ENCODE results near the gene GSTM2.

The GSTM2 gene

GRCh38 chr1:109667452-109668122 is at the start of gene GSTM2:
Gene GSTM2, plus strand, starts transcription at chr1:109668057. Its CDS starts 59 bp downstream, at chr1:109668116.
- peak; percentile 38 for DNase-seq (ENCODE audit: low read depth)

- DNase-seq (ENCODE audit: low read depth) = no peak
Observed at GRCh38 chr1:109618661-109619575, 48.9 kb upstream of the GSTM2 start.

- no peak for DNase-seq (ENCODE audit: low read depth)
Observed at GRCh38 chr1:109619576-109620400, 48.1 kb upstream of the GSTM2 start, which contains the start of the genes AMPD2 and GNAT2. Gene AMPD2, plus strand, starts transcription at chr1:109619837. Its CDS starts 1,339 bp downstream, at chr1:109621176. Gene GNAT2, minus strand, starts transcription at chr1:109619616. Its CDS starts 6,746 bp downstream, at chr1:109612870.

- no peak for DNase-seq (ENCODE audit: low read depth)
Observed at GRCh38 chr1:109620401-109620791, 47.5 kb upstream of the GSTM2 start.

- peak; percentile 75 for DNase-seq (ENCODE audit: low read depth)
Observed at GRCh38 chr1:109620841-109621286, 47.0 kb upstream of the GSTM2 start.

- DNase-seq (ENCODE audit: low read depth) = no peak
Observed at GRCh38 chr1:109621379-109622136, 46.3 kb upstream of the GSTM2 start.

- DNase-seq (ENCODE audit: low read depth) = no peak
Observed at GRCh38 chr1:109622137-109622892, 45.5 kb upstream of the GSTM2 start.

GRCh38 chr1:109622895-109623294 is 45.0 kb upstream of the GSTM2 start:
- no peak for DNase-seq (ENCODE audit: low read depth)

GRCh38 chr1:109623601-109624161 is 44.2 kb upstream of the GSTM2 start:
- no peak for DNase-seq (ENCODE audit: low read depth)

GRCh38 chr1:109624201-109625010 is 43.5 kb upstream of the GSTM2 start:
- no peak for DNase-seq (ENCODE audit: low read depth)

- DNase-seq (ENCODE audit: low read depth) = no peak
Observed at GRCh38 chr1:109625176-109625575, 42.7 kb upstream of the GSTM2 start.

GRCh38 chr1:109625601-109626560 is 42.0 kb upstream of the GSTM2 start:
- no peak for DNase-seq (ENCODE audit: low read depth)

- DNase-seq (ENCODE audit: low read depth) = no peak
Observed at GRCh38 chr1:109626682-109627408, 41.0 kb upstream of the GSTM2 start.

- DNase-seq (ENCODE audit: low read depth) = no peak
Observed at GRCh38 chr1:109627692-109628399, 40.0 kb upstream of the GSTM2 start.

GRCh38 chr1:109628540-109629321 is 39.1 kb upstream of the GSTM2 start:
- DNase-seq (ENCODE audit: low read depth) = no peak
